Endothelial cell of umbilical vein (primary cell): ENCODE results near the gene BRME1. TPM values are rescaled to one million over a fixed set of nuclear protein-coding genes. Genes with fewer than 3 reads are reported as not detected.
A peak's percentile ranks its signal among the peaks of the same experiment; 100 is the strongest.

Experiments used
- BruUV-seq: library from RNA; stranded (reverse); fragments of 400-500 nt; replicated peaks from 2 replicates; lab custom pipeline; 2021; lab: Mats Ljungman, UMichigan
- CTCF ChIA-PET: fragments of 300-600, 350-600 bp; sonication (Branson Sonifier 250); formaldehyde crosslinking; loops from one replicate; lab custom pipeline; 2021; ENCODE audit warnings: antibody characterized with exemption, inconsistent platforms; lab: Charles Lee
- POLR2A ChIA-PET: fragments of 300-600, 350-600 bp; sonication (Branson Sonifier 250); formaldehyde crosslinking; loops from one replicate; lab custom pipeline; 2021; ENCODE audit warnings: antibody characterized with exemption, inconsistent platforms; lab: Charles Lee
- DNase-seq: peaks from one replicate; pipeline ENCODE4 v3.0.0-alpha.2; 2011; ENCODE audit warnings: low read depth, low spot score
- FAIRE-seq: peaks from 2 replicates; lab custom pipeline; 2011; peaks lifted over from hg19 to GRCh38; lab: Jason Lieb, UNC
- H2AFZ ChIP-seq: 2 replicates; pipeline ENCODE4 v1.6.0; 2012; ENCODE audit warnings: low read depth, low read length, control low read depth, inconsistent platforms
- H3K27ac ChIP-seq: 2 replicates; pipeline ENCODE4 v1.5.1; 2011; ENCODE audit warnings: low read depth, mild to moderate bottlenecking, control low read depth, low read length, moderate library complexity; ENCODE audit not compliant: insufficient read depth
- H3K27me3 ChIP-seq, 2 experiments: 2 replicates each; pipeline versions ENCODE4 v1.6.0 to v1.6.1; 2011; ENCODE audit warnings: low read length in 2 of 2, mixed read lengths in 1 of 2; ENCODE audit not compliant: control insufficient read depth in 2 of 2, insufficient read depth in 2 of 2
- H3K36me3 ChIP-seq, 2 experiments: 2 replicates in 1 of 2; 3 replicates in 1 of 2; pipeline ENCODE4 v1.5.1; 2011; ENCODE audit warnings: low read length in 2 of 2, mild to moderate bottlenecking in 1 of 2, moderate library complexity in 1 of 2; ENCODE audit not compliant: control insufficient read depth in 2 of 2, insufficient read depth in 2 of 2; ENCODE audit errors: extremely low read depth in 1 of 2
- H3K4me1 ChIP-seq: 3 replicates; pipeline ENCODE4 v1.5.1; 2011; ENCODE audit warnings: mild to moderate bottlenecking, low read length; ENCODE audit not compliant: control insufficient read depth, insufficient read depth; ENCODE audit errors: extremely low read depth
- H3K4me2 ChIP-seq: 2 replicates; pipeline ENCODE4 v1.6.1; 2011; ENCODE audit warnings: low read length, control low read depth, mixed read lengths; ENCODE audit not compliant: insufficient read depth
- H3K4me3 ChIP-seq, 3 experiments: fragments of 200-600 bp in 1 of 3; sonication (generic), shearing (Covaris generic) in 1 of 3; replicated peaks in 1 of 3; 2 replicates each; pipeline ENCODE4 v1.5.1; 2011 to 2016; ENCODE audit warnings: control low read depth in 3 of 3, low read length in 3 of 3, mild to moderate bottlenecking in 2 of 3, inconsistent platforms in 1 of 3, low read depth in 1 of 3, moderate library complexity in 1 of 3; ENCODE audit not compliant: insufficient read depth in 1 of 3
- H3K79me2 ChIP-seq: 2 replicates; pipeline ENCODE4 v1.6.0; 2012; ENCODE audit warnings: low read length, inconsistent platforms; ENCODE audit not compliant: control insufficient read depth, insufficient read depth
- H3K9ac ChIP-seq: replicated peaks from 2 replicates; pipeline ENCODE3; 2011; ENCODE audit warnings: low read length, control low read depth; ENCODE audit not compliant: insufficient read depth; ENCODE audit errors: extremely low read depth
- H3K9me1 ChIP-seq: replicated peaks from 3 replicates; pipeline ENCODE4 v1.6.0; 2011; ENCODE audit warnings: mild to moderate bottlenecking, low read length; ENCODE audit not compliant: control insufficient read depth, insufficient read depth; ENCODE audit errors: extremely low read depth
- H3K9me3 ChIP-seq: replicated peaks from 2 replicates; pipeline ENCODE4 v1.5.1; 2012; ENCODE audit warnings: low read length, inconsistent platforms; ENCODE audit not compliant: control insufficient read depth, insufficient read depth
- H4K20me1 ChIP-seq: replicated peaks from 2 replicates; pipeline ENCODE3; 2011; ENCODE audit warnings: mild to moderate bottlenecking, low read length; ENCODE audit not compliant: control insufficient read depth, insufficient read depth; ENCODE audit errors: extremely low read depth
- EZH2 ChIP-seq: IDR thresholded peaks from 2 replicates; pipeline ENCODE4 v1.6.1; 2012; ENCODE audit warnings: borderline replicate concordance, low read depth, mild to moderate bottlenecking, moderate library complexity, low read length, inconsistent platforms; ENCODE audit not compliant: severe bottlenecking
- FOS ChIP-seq: IDR thresholded peaks from 2 replicates; pipeline ENCODE4 v1.6.1; 2011; ENCODE audit warnings: mild to moderate bottlenecking, low read length, moderate library complexity, borderline replicate concordance; ENCODE audit not compliant: insufficient read depth
- GATA2 ChIP-seq: IDR thresholded peaks from 2 replicates; pipeline ENCODE4 v1.7.0; 2011; ENCODE audit warnings: low read depth, mild to moderate bottlenecking, moderate library complexity, mixed read lengths, low read length; ENCODE audit not compliant: insufficient read length, insufficient read depth
- MYC ChIP-seq: IDR thresholded peaks from one replicate; pipeline ENCODE4 v1.6.1; 2011; ENCODE audit warnings: mild to moderate bottlenecking, low read depth, low read length
- POLR2A ChIP-seq: IDR thresholded peaks from 2 replicates; pipeline ENCODE4 v1.6.1; 2012; ENCODE audit warnings: low read depth, mild to moderate bottlenecking, control low read depth, low read length
- POLR2AphosphoS5 ChIP-seq: IDR thresholded peaks from 2 replicates; pipeline ENCODE4 v1.6.1; 2012; ENCODE audit warnings: low read depth, mild to moderate bottlenecking, control low read depth, low read length, moderate library complexity; ENCODE audit not compliant: insufficient read depth
- dilution Hi-C: fragments of 300-500 bp; cut with MboI; formaldehyde crosslinking; loops from one replicate; pipeline ENCODE4 v1.15.0; 2019; ENCODE audit warnings: low sequenced_read_pairs; ENCODE audit not compliant: extremely low pct_ligation_motif_present
- intact Hi-C: fragments of 100-400 bp; cut with micrococcal nuclease; formaldehyde crosslinking; loops from one replicate; pipeline ENCODE4 v1.10.0; 2022
- polyA plus RNA-seq, 4 experiments: library from polyadenylated mRNA; depleted of rRNA in 3 of 4; stranded (reverse) in 3 of 4; unstranded in 1 of 4; fragments of >200 nt; gene quantifications; 2 replicates each; pipeline versions ENCODE4 v1.2.1 to v1.2.3, GENCODE V29; 2011 to 2012; ENCODE audit warnings: missing spikeins in 1 of 4
- total RNA-seq: library from RNA; stranded (reverse); gene quantifications from 2 replicates; pipeline ENCODE4 v1.2.3, GENCODE V29; 2021
- TF ChIP-seq, protein P1 (sequence below): IDR thresholded peaks from 2 replicates; pipeline ENCODE4 v1.6.1; 2011; ENCODE audit not compliant: insufficient read depth, insufficient read length

BRME1 gene
- total and polyA plus RNA-seq, 2 donors (not counting 3 experiments of a cell fraction or from before 2014, with no cell fraction given) = 0.69 to 2.5 TPM

GRCh38 chr19:13838435-13839129 lies 67.3 kb downstream of the BRME1 start:
- DNase-seq (no peak), FAIRE-seq (peak; percentile 46)
- CTCF ChIA-PET = interaction anchor here (4.3 kb wide), 1 partner anchor 23 kb away, joined by 58 read pairs; no protein-coding TSS in a partner anchor
- Histone ChIP-seq H3K9me1 (no peaks in the 10 kb centered on the region), H3K9ac (peak overlapping the region; percentile 97), H4K20me1 (no peaks in the 10 kb centered on the region), H3K4me3 (peak overlapping the region in 2 of 3 experiments; percentile 55 to 79), H2AFZ (no peak overlapping the region), H3K36me3 (peaks cover 6 to 11% of the 10 kb centered on the region in 2 experiments), H3K79me2 (peaks cover 67% of the 10 kb centered on the region), H3K4me1 (peaks cover 36% of the 10 kb centered on the region), H3K9me3 (no peaks in the 10 kb centered on the region), H3K4me2 (peak overlapping the region; percentile 73), H3K27me3 (no peaks in the 10 kb centered on the region), H3K27ac (peak overlapping the region; percentile 94)
- dilution Hi-C loops = no loop called here
- POLR2A ChIA-PET = interaction anchor here (1.2 to 3.2 kb wide), 3 partner anchors 21 to 43 kb away, joined by 4 to 25 read pairs (median 6); partner anchors contain the start of gene ZSWIM4
- intact Hi-C loops = loop anchor here (1.0 to 2.0 kb wide), 6 partner anchors 9 to 742 kb away; no protein-coding TSS in a partner anchor
- BruUV-seq = TSS peak; percentile 13
- no peak for TF ChIP-seq EZH2
- TF ChIP-seq GATA2 = no peak
- TF ChIP-seq, protein P1, sequence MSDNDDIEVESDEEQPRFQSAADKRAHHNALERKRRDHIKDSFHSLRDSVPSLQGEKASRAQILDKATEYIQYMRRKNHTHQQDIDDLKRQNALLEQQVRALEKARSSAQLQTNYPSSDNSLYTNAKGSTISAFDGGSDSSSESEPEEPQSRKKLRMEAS = no peak
- peak; percentile 44 for TF ChIP-seq POLR2A
- TF ChIP-seq MYC = no peak
- TF ChIP-seq POLR2AphosphoS5 = peak; percentile 78
- no peak for TF ChIP-seq FOS
